Ovary (tissue), 3 donors: Measurements from ENCODE around the gene OR11H7.

Experiments used
- POLR2A ChIP-seq: fragments of 450-650 bp; IDR thresholded peaks from one replicate; pipeline ENCODE4 v1.6.1; 2017; ENCODE audit warnings: antibody characterized with exemption, mild to moderate bottlenecking, moderate library complexity
- TF ChIP-seq, protein P1 (sequence below), 3 donors: fragments of 450-650 bp in 2 of 3; fragments of 200-600 bp in 1 of 3; IDR thresholded peaks; one replicate each; pipeline versions ENCODE4 v1.5.1 to v1.8.0; 2016 to 2022; ENCODE audit warnings: antibody characterized with exemption in 3 of 3, mild to moderate bottlenecking in 1 of 3
- donor health status: DM: no; HTN: no; CAD: no.

- TF ChIP-seq, protein P1, sequence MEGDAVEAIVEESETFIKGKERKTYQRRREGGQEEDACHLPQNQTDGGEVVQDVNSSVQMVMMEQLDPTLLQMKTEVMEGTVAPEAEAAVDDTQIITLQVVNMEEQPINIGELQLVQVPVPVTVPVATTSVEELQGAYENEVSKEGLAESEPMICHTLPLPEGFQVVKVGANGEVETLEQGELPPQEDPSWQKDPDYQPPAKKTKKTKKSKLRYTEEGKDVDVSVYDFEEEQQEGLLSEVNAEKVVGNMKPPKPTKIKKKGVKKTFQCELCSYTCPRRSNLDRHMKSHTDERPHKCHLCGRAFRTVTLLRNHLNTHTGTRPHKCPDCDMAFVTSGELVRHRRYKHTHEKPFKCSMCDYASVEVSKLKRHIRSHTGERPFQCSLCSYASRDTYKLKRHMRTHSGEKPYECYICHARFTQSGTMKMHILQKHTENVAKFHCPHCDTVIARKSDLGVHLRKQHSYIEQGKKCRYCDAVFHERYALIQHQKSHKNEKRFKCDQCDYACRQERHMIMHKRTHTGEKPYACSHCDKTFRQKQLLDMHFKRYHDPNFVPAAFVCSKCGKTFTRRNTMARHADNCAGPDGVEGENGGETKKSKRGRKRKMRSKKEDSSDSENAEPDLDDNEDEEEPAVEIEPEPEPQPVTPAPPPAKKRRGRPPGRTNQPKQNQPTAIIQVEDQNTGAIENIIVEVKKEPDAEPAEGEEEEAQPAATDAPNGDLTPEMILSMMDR (IDR thresholded peaks at IDR 0.05) = no peak
- no peak for TF ChIP-seq POLR2A
These were observed 44.6 kb upstream of the OR11H7 start for GRCh38 chr14:20184181-20184580.
